Activated CD4-positive, alpha-beta T cell treated with anti-CD3 and anti-CD28 coated beads, Interleukin-2, amount 10 ng/mL, durations not matched to agents 24 days and 14 days (primary cell): ENCODE measurements around the gene TMC7. TPM values are rescaled to one million over a fixed set of nuclear protein-coding genes. Genes with fewer than 3 reads are reported as not detected.
A peak's percentile ranks its signal among the peaks of the same experiment; 100 is the strongest.
"Not testable (repeated sequence)": the region's sequence is repeated elsewhere in the genome, so short reads cannot be mapped to it uniquely, and the experiment has no call there.

Experiments used
- DNase-seq: peaks from one replicate; pipeline ENCODE4 v3.0.0; 2022
- H3K27ac Mint-ChIP-seq: one replicate; pipeline ENCODE4 v1.8.0; 2022; ENCODE audit warnings: mild to moderate bottlenecking, mixed read lengths
- H3K27me3 Mint-ChIP-seq: one replicate; pipeline ENCODE4 v1.8.0; 2022; ENCODE audit warnings: mixed read lengths
- H3K36me3 Mint-ChIP-seq: one replicate; pipeline ENCODE4 v1.8.0; 2022; ENCODE audit warnings: low read depth, mild to moderate bottlenecking, mixed read lengths
- H3K4me1 Mint-ChIP-seq: one replicate; pipeline ENCODE4 v1.8.0; 2021; ENCODE audit warnings: mixed read lengths
- H3K4me3 Mint-ChIP-seq: one replicate; pipeline ENCODE4 v1.8.0; 2022; ENCODE audit warnings: mild to moderate bottlenecking, moderate library complexity, mixed read lengths
- H3K9me3 Mint-ChIP-seq: one replicate; pipeline ENCODE4 v1.8.0; 2021; ENCODE audit warnings: mixed read lengths
- intact Hi-C: fragments of 100-400 bp; cut with micrococcal nuclease; formaldehyde crosslinking; loops from one replicate; pipeline ENCODE4 v1.15.1; 2023
- total RNA-seq: library from RNA; stranded (reverse); gene quantifications from 2 replicates; pipeline ENCODE4 v1.2.3, GENCODE V29; 2022

TMC7 gene
- not detected in 2 replicates for total RNA-seq

- intact Hi-C loops = no loop called here
- no peaks in the 10 kb centered on the region for H3K9me3 Mint-ChIP-seq
- H3K27ac Mint-ChIP-seq = no peak within 1 kb of the TSS
- peaks cover 2% of the 10 kb centered on the region for H3K4me1 Mint-ChIP-seq
- H3K36me3 Mint-ChIP-seq = no peaks in the 10 kb centered on the region
- peaks cover 34% of the 10 kb centered on the region for H3K27me3 Mint-ChIP-seq
- peak within 1 kb of the TSS; percentile 41 for H3K4me3 Mint-ChIP-seq
- DNase-seq = peak; percentile 63
Observed at GRCh38 chr16:18983565-18984434, at the start of gene TMC7. Gene TMC7 (plus strand): TSS chr16:18983934. CDS start chr16:18984064, 130 bp downstream.

DNA sequence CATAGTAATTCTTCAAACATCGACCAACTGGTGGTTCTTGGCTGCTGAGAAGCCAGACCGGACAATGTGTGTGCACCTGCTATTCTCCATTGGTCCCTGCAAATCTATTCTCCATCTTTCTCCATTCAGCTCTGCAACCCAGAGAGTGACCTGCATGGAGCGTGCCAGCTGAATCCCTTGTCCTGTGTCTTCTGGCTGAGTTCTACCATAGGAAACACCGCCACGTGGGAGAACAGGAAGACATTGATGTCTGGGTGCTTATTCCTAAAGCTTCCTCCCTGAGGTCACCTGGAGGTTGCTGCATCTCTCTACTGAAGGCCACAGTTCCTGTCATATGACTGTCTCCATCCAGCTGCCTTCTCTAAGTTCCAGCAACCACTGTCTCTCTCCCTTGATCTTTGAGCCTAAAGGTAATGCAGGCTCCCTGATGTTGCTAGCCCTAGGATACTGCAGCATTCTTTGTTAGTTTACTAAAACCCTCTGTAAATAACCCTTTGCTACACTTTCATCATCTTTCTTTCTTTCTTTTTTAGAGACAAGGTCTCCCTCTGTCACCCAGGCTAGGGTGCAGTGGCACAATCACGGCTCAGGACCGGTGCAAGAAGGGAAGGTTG lies 46.9 kb upstream of the TMC7 start:
- peaks cover 9% of the 10 kb centered on the region for H3K4me1 Mint-ChIP-seq
- no peaks in the 10 kb centered on the region for H3K36me3 Mint-ChIP-seq
- no peak overlapping the region for H3K4me3 Mint-ChIP-seq
- no peak for DNase-seq
- no peaks in the 10 kb centered on the region for H3K27me3 Mint-ChIP-seq
- no peak overlapping the region for H3K27ac Mint-ChIP-seq
- intact Hi-C loops = no loop called here
- H3K9me3 Mint-ChIP-seq = no peaks in the 10 kb centered on the region

DNA sequence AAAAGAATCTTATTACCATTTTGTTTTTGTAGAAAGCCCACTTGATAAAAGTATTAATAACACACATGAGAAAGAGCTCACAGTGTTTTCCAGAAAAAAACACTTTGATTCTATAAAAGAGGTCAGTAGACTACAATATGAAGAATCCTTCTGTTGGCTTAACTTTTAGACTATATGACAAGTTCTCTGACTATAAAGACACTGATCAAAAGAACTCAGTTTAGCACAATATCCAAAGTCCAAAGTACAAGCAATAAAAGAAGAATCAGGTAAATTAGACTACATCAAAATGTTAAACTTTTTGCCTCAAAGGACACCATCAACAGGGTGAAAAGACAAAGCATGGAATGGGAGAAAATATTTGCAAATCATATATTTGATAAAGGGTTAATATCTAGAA lies 46.3 kb upstream of the TMC7 start:
- peaks cover 9% of the 10 kb centered on the region for H3K4me1 Mint-ChIP-seq
- DNase-seq = no peak
- H3K27ac Mint-ChIP-seq = no peak overlapping the region
- intact Hi-C loops = no loop called here
- no peaks in the 10 kb centered on the region for H3K27me3 Mint-ChIP-seq
- no peak overlapping the region for H3K4me3 Mint-ChIP-seq
- H3K9me3 Mint-ChIP-seq = no peaks in the 10 kb centered on the region
- no peaks in the 10 kb centered on the region for H3K36me3 Mint-ChIP-seq

DNA sequence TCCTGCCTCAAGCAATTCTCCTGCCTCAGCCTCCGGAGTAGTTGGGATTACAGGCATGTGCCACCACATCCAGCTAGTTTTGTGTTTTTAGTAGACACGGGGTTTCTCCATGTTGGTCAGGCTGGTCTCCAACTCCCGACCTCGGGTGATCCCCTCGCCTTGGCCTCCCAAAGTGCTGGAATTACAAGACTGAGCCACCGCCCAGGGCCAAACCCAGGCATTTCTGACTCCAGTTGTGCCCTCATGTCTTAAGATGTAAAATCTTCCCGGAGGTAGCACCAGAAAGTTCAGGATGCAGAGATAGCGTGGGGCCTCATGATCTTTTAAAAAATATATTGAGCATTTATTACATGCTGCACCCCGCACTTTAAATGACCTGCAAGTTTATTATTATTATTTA lies 44.7 kb upstream of the TMC7 start:
- Mint-ChIP-seq H3K4me3 (no peak overlapping the region), H3K27ac (no peak overlapping the region), H3K9me3 (no peaks in the 10 kb centered on the region)

GRCh38 chr16:18941471-18941870 lies 42.3 kb upstream of the TMC7 start:
- H3K27me3 Mint-ChIP-seq = peaks cover 9% of the 10 kb centered on the region
- H3K9me3 Mint-ChIP-seq = no peaks in the 10 kb centered on the region
- DNase-seq = no peak
- no peak overlapping the region for H3K4me3 Mint-ChIP-seq
- H3K36me3 Mint-ChIP-seq = no peaks in the 10 kb centered on the region
- no peak overlapping the region for H3K27ac Mint-ChIP-seq
- H3K4me1 Mint-ChIP-seq = peaks cover 24% of the 10 kb centered on the region
- intact Hi-C loops = no loop called here

More for the DNA sequence above, 44.7 kb upstream of the TMC7 start:
- Mint-ChIP-seq H3K4me1 (peaks cover 11% of the 10 kb centered on the region), H3K27me3 (peaks cover 3% of the 10 kb centered on the region), H3K36me3 (no peaks in the 10 kb centered on the region)
- intact Hi-C loops = no loop called here
- no peak for DNase-seq

DNA sequence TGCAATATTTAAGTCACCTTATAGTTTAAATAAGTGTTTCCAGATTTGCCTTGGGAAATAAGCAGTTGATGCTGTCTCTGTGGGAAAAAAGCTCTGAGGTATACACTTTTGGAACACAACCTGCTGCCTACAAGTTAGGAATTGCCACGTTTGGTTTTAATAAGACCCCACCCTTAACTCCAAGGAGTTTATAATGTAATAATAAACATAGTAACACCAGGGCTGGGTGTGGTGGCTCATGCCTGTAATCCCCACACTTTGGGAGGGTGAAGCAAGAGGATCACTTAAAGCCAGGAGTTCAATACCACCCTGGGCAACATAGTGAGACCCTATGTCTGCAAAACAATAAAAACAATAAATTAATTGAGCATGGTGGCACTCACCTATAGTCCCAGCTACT lies 41.7 kb upstream of the TMC7 start:
- H3K36me3 Mint-ChIP-seq = no peaks in the 10 kb centered on the region
- peaks cover 22% of the 10 kb centered on the region for H3K4me1 Mint-ChIP-seq
- intact Hi-C loops = no loop called here
- no peak overlapping the region for H3K4me3 Mint-ChIP-seq
- peaks cover 9% of the 10 kb centered on the region for H3K27me3 Mint-ChIP-seq
- H3K9me3 Mint-ChIP-seq = no peaks in the 10 kb centered on the region
- no peak for DNase-seq
- no peak overlapping the region for H3K27ac Mint-ChIP-seq

DNA sequence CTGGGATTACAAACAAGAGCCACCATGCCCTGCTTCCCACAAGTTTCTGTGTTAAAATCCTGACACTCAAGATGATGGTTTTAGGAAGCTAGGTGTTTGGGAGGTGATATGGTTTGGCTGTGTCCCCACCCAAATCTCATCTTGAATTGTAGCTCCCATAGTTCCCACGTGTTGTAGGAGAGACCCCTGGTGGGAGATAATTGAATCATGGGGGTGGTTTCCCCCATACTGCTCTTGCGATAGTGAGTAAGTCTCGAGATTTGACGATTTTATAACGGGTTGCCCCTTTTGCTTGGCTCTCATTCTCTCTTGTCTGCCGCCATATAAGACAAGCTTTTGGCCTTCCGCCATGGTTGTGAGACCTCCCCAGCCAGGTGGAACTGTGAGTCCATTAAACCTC lies 40.3 kb upstream of the TMC7 start:
- DNase-seq = no peak
- intact Hi-C loops = no loop called here
- Mint-ChIP-seq H3K9me3 (no peaks in the 10 kb centered on the region), H3K27ac (no peak overlapping the region), H3K4me3 (no peak overlapping the region), H3K4me1 (peaks cover 22% of the 10 kb centered on the region), H3K27me3 (peaks cover 9% of the 10 kb centered on the region), H3K36me3 (no peaks in the 10 kb centered on the region)

- intact Hi-C loops = no loop called here
- Mint-ChIP-seq H3K9me3 (no peaks in the 10 kb centered on the region), H3K36me3 (no peaks in the 10 kb centered on the region), H3K27ac (peak overlapping the region; percentile 72), H3K4me3 (no peak overlapping the region), H3K4me1 (peaks cover 23% of the 10 kb centered on the region), H3K27me3 (peaks cover 9% of the 10 kb centered on the region)
- DNase-seq = no peak
Observed at GRCh38 chr16:18945233-18945632, 38.5 kb upstream of the TMC7 start.

GRCh38 chr16:18948372-18949020 lies 35.2 kb upstream of the TMC7 start:
- Mint-ChIP-seq H3K36me3 (no peaks in the 10 kb centered on the region), H3K27ac (no peak overlapping the region), H3K4me3 (no peak overlapping the region), H3K9me3 (no peaks in the 10 kb centered on the region), H3K27me3 (peaks cover 9% of the 10 kb centered on the region), H3K4me1 (peaks cover 31% of the 10 kb centered on the region)
- peak; percentile 64 for DNase-seq
- intact Hi-C loops = no loop called here

DNA sequence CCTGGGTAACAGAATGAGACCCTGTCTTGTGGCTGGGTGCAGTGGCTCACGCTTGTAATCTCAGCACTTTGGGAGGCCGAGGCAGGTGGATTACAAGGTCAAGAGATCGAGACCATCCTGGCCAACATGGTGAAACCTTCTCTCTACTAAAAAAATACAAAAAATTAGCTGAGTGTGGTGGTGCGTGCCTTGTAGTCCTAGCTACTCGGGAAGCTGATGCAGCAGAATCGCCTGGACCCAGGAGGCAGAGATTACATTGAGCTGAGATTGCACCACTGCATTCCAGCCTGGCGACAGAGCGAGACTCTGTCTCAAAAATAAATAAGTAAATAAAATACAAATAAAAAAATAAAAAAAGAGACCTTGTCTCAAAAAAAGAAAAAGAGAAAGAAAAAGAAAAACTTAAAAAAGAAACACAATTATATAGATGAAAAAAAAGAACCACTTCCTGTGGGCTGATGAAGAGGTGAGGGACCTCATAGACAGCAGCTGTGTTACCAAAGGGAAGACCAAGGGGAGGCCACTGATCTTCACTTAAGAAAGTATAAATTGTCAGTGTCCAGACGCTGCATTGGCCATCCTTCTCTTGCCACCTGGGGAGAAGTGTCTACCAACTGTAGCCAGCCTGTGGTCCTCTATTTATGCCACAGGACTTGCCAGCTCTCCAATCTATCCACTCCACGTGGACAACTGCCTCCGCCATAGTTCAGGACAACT lies 33.1 kb upstream of the TMC7 start:
- Mint-ChIP-seq H3K36me3 (no peaks in the 10 kb centered on the region), H3K27ac (no peak overlapping the region), H3K9me3 (no peaks in the 10 kb centered on the region), H3K4me1 (peaks cover 24% of the 10 kb centered on the region), H3K27me3 (peaks cover 3% of the 10 kb centered on the region), H3K4me3 (no peak overlapping the region)
- DNase-seq = peak; percentile 63
- intact Hi-C loops = no loop called here

DNA sequence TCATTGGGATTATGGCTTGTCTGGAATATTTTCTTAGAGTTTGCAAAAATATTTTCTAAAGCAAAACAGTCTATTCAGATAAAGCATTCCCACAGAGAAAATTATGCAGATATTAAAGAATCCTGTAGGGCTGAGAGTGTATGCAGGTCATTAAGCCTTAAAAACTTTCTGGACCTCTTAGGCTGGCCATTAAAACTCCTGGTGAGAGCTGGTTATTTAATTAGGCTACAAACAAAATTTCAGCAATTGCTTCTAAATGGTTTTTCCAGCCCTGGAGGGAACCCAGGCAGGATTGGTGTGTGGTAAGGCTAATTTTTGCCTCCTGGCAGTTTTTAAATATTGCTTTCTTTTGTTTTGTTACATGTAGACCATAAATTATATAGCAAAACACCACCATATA lies 30.2 kb upstream of the TMC7 start:
- peaks cover 6% of the 10 kb centered on the region for H3K27me3 Mint-ChIP-seq
- no peak for DNase-seq
- no peak overlapping the region for H3K4me3 Mint-ChIP-seq
- H3K36me3 Mint-ChIP-seq = no peaks in the 10 kb centered on the region
- no peak overlapping the region for H3K27ac Mint-ChIP-seq
- H3K4me1 Mint-ChIP-seq = peaks cover 11% of the 10 kb centered on the region
- intact Hi-C loops = no loop called here
- no peaks in the 10 kb centered on the region for H3K9me3 Mint-ChIP-seq

DNA sequence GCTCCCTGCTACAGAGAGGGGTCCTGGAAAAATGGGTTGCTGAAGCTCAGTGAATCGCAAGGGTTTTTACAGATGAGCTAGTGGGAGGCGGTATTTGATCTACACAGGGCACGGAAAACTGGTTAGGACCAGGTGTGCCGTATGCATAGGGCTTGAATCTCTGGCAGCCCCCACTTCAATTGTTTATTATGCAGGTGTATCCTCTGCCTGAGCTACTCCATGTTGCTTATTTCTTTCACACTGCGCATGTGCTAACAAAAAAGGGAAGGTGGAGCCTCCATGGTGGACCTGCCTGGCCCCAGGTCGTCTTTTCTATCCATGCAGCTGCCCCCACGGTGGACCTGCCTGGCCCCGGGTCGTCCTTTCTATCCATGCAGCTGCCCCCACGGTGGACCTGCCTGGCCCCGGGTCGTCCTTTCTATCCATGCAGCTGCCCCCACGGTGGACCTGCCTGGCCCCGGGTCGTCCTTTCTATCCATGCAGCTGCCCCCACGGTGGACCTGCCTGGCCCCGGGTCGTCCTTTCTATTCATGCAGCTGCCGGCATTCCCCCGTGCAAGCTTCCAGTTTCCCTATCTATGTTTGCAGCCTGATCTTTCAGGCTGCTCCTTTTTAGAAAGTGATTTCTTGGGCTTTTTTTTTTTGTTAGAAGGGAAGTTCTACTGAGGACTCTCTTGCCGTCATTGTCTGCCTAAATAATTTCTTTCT lies 27.7 kb upstream of the TMC7 start:
- H3K4me1 Mint-ChIP-seq, intact Hi-C loops, H3K27me3 Mint-ChIP-seq, H3K9me3 Mint-ChIP-seq, H3K27ac Mint-ChIP-seq, H3K36me3 Mint-ChIP-seq: not testable (repeated sequence)
- peak overlapping the region; percentile 55 for H3K4me3 Mint-ChIP-seq
- peak; percentile 72 for DNase-seq

DNA sequence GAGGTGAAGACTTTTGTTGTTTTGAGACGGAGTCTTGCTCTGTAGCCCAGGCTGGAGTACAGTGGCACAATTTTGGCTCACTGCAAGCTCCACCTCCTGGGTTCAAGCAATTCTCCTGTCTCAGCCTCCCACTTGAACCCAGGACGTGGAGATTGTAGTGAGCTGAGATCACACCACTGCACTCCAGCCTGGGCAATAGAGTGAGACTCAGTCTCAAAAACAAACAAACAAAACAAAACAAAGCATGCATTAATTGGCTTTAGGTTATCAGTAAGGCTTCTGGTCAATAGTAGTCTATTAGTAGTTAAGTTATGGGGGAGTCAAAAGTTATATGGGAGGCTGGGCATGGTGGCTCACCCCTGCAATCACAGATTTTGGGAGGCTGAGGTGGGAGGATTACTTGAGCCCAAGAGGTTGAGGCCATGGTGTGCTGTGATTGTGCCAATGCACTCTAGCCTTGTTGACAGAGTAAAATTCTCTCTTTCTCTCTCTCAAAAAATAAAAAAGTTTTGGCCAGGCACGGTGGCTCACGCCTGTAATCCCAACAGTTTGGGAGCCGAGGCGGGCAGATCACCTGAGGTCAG lies 27.0 kb upstream of the TMC7 start:
- H3K36me3 Mint-ChIP-seq, intact Hi-C loops, DNase-seq, H3K27me3 Mint-ChIP-seq, H3K4me1 Mint-ChIP-seq, H3K27ac Mint-ChIP-seq, H3K9me3 Mint-ChIP-seq: not testable (repeated sequence)
- peak overlapping the region; percentile 55 for H3K4me3 Mint-ChIP-seq
